Right renal cortex interstitium (tissue), 3 donors: ENCODE data around the gene THAP7. TPM values are rescaled to one million over a fixed set of nuclear protein-coding genes. Genes with fewer than 3 reads are reported as not detected.

Experiments
- DNase-seq, 3 donors: peaks; one replicate each; pipeline ENCODE4 v3.0.0-alpha.2; 2013; ENCODE audit warnings: low read depth in 3 of 3, low spot score in 2 of 3
- polyA plus RNA-seq, 3 donors: library from polyadenylated mRNA; unstranded; fragments of 120-200 nt; gene quantifications; one replicate each; pipeline ENCODE4 v1.2.1, GENCODE V29; 2013; ENCODE audit not compliant: insufficient read length in 3 of 3

Gene THAP7
- polyA plus RNA-seq, 3 donors = 15.4 to 17.2 (median 16.1) TPM

GRCh38 chr22:20966883-20967696, 34.8 kb downstream of the THAP7 start, which contains the start of gene AIFM3:
AIFM3 (plus strand) TSS chr22:20967255; CDS start chr22:20967945, 690 bp downstream.
- DNase-seq = no peak

DNA sequence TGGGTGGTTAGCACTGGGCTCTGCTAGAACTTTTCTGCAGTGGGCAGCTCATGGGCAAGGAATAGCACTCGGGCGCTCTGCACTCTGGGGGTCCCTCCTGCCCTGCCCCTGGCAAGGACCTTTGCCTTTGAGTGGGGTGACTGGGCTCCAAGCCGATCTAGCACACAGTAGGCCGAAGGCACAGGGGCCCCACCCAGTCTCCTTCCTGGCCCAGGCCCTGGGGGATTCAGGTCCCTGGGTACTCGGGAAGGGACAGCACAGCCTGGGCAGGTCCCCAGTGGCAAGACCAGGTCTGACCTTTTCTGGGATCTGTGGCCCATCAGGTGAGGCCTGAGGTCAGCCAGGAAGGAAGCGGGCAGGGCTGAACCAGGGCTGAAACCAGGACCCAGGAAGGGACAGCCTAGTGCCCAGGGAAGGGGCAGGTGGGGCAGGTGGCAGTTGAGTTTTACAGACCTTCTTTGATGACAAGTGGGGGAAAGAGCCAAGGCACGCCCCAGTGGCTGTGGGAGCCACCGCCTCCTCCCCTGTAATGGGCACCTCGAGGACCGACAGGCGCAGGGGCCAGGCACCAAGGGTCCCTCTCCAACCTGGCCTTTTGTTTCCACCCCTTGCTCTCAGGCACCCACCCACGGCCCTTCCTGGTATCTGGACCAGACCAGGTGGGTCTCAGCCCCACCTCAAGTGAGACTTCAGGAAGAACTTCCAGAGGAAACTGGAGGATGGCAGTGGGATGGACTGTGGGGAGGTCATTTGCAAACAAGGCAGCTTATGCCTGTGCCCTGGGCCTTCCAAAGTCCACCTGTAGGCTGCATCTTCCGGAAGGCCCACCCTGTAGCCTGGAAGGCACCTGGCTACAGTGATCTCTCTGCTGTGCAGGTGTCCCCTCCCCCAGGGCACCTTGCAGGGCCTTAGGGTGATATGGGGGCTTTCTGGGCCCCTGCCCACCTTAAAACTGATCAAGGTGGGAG, 35.7 kb downstream of the THAP7 start:
- DNase-seq = no peak

DNA sequence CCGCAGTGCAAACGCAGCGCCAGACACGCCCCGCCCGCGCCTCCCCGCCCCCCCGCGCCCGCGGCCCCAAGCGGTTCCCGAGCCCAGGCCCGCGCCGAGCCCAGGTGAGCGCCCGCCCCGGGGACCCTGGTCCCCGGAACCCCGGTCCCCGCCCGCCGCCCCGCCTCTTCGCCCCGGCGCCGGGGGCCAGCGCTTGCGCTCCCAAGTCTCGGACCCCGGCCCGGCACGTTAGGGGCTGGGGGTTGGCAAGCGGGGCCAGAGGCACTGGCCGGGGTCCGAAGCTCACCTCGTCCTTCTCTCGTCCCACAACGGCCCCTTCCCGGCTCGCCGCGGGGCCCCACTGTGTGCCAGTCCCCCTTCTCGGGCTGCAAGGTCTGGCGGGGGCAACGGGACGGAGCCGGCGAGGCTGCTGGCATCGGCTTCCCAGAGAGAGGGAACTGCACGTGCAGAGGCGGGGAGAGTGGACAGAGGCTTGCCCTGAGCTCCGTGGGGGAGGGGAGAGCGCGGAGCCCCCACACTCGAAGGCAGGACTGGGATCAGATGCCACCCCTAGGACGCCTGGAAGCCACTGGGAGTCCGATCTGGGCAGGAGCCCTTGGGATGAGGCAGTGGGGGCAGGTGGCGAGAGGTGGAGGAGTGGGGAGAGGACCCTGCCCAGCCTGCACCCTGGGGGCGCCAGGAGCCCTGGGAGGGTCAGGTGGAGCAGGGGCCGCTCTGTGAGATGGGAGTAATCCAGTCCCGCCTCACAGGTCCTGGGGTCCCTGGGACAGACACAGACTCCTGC, 36.6 kb downstream of the THAP7 start:
- no peak for DNase-seq

DNA sequence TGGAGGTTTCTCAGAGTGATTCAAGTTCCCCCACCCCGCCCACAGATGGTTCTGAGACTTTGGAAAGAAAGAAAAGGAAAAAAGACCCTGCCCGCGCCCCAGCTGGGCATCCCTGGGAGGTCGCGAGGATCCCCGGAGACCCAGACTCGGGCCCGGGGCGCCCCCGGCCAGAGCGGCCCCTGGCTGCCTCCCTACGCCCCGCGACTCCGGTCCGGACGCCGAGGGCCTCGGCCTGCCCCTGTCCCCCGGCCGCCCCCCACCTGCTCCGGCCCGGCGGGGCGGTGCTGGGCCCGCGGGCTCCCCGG, 37.2 kb downstream of the THAP7 start:
- no peak for DNase-seq

DNA sequence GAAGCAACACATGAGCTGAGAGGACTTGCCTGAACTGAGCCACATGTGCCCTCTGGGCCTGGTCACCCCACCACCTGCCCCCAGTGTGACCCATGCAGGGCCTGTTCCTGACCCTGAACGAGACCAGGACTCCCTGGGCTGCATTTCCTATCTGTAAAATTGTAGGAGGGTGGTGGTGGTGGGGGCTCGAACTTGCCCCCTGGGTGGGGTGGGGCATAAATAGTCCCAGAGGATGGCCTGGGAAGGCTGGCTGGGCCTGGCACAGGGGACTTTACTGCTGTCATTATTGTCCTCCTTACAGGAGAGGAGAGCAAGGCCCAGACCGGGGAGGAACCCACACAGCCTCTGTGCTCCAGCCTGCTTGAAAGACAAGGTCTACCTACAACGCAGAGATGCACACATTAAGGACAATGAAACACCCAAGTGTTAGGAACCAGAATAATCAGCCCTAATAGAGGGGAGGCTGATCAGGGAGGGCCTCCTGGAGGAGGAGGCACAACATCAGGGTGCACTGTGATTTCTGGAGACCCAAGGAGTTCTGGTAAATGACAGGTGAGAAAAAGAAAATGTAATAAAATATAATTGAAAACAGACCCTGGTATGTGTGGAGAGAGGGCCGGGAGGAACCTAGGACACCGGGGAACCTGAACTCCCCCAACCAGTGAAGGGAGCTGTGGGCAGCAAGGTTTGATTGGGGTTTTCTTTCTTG, 37.7 kb downstream of the THAP7 start:
- DNase-seq = no peak

DNA sequence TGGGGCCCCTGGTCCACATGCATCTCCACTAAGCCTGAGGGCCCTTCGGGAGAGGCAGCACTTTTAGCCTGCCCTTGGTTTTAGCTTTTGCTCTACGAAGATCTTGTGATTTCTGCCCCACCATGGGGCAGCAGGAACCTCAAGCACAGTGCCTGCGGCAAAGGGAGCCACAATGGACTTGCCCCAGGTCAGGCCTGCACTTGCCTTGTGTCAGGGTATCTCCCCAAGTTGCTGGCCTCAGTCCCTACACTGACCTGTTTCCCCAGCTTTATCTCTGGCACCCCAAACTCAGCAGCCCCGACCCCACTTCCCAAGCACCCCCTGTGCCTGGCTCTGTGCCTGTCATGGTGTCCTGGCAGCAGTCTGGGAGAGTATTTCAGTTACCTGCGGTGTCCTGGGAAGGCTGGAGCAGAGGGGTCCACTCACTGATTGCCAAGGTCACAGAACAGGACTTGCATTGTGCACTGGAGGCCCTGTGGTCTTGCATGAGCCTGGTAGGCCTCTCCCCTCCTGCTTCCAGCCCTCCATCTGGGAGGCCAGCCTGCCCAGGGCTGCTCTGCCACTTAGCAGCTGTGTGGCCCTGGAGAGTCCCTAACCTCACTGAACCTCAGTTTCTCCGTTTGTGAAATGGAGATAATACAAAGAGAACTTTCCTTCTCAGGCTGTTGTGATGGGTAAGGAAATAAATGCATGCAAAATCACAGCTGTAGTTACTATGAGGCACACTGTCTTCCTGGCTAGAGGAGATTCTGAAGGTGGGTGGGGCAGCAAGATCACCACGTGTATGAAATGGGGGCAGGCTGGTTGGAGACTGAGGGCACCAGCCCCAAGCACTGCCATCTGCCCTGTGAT, 38.5 kb downstream of the THAP7 start:
- DNase-seq = no peak

- DNase-seq = no peak
Observed at GRCh38 chr22:20962491-20962945, 39.4 kb downstream of the THAP7 start.

GRCh38 chr22:20960609-20961008, 41.3 kb downstream of the THAP7 start:
- DNase-seq = no peak

GRCh38 chr22:20959578-20960461, 42.1 kb downstream of the THAP7 start:
- no peak for DNase-seq

DNA sequence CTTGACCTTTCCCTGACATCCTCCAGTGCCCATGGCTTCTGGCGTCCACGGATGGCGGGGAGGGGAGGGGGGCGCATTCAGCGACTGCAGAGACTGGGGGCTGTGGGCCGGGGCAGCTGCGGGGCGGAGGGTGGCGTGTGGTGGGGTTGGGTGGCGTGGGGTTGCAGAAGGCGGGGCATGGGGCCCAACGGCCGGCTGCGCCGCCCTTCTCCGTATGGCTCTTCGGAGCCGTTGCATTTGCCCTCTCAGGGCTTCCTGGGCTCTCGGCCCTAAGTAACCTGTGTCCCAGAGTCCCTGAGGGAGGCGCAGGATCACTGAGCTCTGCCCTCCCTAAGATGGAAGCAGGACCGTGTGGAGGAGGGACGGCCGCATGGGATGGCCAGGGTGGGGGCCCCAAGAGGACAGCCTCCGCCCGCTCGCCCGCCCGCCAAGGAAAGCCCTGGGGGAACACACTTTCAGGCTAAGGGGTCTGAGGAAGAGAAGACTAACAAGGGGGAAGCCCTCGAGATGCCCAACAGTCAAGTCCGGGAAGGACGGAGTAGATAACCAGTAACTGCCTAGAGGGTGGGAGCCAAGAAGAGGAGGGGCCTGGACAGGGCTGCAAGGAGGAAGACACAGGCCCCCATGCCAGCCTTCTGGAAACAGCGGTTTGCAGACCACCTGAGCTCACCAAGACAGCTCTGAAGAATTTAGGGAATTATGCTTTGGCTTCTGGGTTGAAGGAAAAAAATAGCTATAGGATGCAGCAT, 44.1 kb downstream of the THAP7 start:
- DNase-seq = no peak

DNA sequence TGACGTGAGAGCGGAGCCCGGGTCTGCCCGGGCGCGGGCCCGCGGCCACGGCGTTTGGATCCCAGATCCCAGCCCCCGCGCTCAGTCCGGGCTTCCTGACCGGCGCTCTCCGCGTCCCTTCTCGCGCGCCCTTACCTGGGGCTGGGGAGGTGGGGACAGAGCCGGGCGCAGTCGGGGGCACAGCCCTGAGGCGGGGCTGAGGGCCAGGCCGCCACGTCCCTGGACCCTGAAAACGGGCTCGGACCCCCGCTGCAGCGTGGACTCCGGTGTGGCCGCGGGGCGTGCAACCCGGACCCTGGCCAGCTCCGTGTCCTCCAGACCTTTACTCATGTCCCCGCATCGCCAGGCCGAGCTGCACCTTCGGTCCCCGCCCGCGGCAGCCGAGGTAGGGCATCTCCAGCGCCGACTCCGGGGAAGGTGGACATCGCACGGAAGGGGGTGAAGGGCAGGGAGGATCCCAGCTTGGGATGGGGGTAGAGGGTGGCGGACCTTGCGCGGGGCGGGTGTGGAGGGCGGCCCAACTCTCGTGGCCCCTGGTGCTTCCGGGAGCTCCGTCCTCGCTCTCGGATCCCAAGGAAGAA, 44.7 kb downstream of the THAP7 start:
- DNase-seq = no peak

DNA sequence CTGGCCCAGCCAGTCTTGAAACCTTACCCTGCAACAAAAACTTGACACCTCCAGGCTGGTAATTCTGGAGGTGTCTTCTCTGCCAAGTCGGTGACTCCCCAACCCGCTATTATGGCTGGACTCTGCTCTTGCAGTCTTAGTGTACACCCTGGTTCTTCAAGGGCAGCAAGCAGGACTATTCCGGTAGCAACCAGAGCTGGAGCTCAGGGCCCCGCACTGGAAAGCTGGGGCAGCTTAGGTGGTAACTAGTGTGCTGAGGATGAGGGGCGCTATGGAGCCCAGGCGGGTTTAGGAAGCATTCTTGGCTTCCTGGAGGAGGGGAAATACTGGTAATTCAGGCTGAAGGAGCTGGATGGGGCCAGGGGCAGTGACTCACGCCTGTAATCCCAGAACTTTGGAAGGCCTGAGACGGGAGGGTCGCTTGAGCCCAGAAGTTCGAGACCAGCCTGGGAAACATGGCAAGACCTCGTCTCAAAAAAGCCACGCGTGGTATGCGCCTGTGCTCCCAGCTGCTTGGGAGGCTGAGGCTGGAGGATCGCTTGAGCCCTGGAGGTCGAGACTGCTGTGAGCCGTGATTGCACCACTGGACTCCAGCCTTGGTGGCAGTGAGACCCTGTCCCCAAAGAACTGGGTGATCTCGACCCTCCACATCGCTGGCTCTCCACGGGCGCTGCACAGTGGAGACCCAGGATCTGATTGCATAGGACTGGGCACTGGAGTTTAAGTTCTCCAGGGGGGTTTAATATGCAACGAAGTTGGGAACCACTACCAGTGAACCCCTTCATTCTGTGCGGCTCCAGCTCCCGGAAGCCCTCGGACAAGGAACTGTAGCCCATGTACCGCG, 45.4 kb downstream of the THAP7 start:
- no peak for DNase-seq

GRCh38 chr22:20955548-20955947, 46.4 kb downstream of the THAP7 start:
- DNase-seq = no peak

- DNase-seq = no peak
Observed at GRCh38 chr22:20953668-20954500, 48.0 kb downstream of the THAP7 start.

- no peak for DNase-seq
Observed at GRCh38 chr22:20953342-20953608, 48.6 kb downstream of the THAP7 start.
